ENCODE results near the gene GUCY1A2.
A peak's percentile ranks its signal among the peaks of the same experiment; 100 is the strongest.

GUCY1A2 gene

DNA sequence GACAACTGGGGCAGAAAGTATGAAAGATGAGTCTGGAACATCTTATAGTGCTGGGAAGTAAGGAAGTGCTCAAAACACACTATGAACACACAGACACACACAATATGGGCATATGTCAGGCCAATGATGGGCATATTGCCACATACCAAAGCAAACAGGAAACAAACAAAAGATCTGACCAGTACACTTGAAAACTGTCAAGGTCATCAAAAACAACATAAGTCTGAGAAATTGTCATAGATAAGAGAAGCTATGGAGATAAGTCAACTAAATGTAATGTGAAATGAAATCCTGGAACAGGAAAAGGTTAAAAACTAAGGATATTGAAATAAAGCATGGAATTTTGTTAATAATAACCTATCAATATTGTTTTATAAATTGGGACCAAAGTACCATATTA lies 46.4 kb downstream of the GUCY1A2 start:
- Histone ChIP-seq H3K4me3 (ENCODE audit: low read length) (no peak overlapping the region), H3K9ac (ENCODE audit: low read length) (no peak overlapping the region), H3K4me1 (ENCODE audit: control insufficient read depth, insufficient read depth, low read length) (peaks cover 20% of the 10 kb centered on the region), H3K9me3 (ENCODE audit: control insufficient read depth, low read length) (no peaks in the 10 kb centered on the region), H3K27me3 (replicated peaks; ENCODE audit: control insufficient read depth, insufficient read depth, low read length) (no peaks in the 10 kb centered on the region), H3K36me3 (ENCODE audit: control insufficient read depth, insufficient read depth, low read length, severe bottlenecking) (no peaks in the 10 kb centered on the region)
- DNase-seq (ENCODE audit: low read depth) = no peak

DNA sequence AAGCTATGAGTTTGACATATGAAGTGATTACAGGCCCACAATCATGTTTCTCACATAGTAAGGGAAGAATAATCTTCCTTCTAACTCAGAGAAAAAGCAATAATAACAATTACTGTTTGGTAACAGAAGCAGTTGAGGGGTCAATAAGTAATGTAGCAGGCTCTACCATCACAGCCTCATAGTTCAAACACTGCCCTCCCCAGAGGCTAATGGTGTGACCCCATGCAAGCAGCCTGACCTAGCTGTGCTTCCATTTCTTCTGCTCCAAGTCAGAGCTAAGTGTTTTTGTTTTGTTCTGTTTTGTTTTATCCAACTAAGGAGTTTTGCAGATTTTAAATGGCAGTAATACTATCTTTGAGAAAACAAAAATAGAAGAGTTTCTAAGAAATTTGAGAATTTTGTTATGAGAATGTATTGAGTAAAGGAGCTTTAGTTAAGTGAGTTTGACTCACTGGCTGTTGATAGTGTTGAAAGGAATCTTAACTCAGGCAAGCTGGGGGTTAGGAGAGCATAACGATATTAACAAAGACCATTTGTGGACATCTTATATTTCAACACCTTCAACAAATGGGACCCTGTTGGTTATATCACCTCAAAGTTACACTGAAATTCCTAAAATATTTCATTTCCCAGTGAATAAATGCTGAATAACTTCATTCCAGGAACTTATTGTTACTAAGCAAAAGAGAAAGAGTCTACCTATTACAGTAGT lies 48.5 kb downstream of the GUCY1A2 start:
- Histone ChIP-seq H3K36me3 (ENCODE audit: control insufficient read depth, insufficient read depth, low read length, severe bottlenecking) (no peaks in the 10 kb centered on the region), H3K9ac (ENCODE audit: low read length) (no peak overlapping the region), H3K4me1 (ENCODE audit: control insufficient read depth, insufficient read depth, low read length) (peaks cover 19% of the 10 kb centered on the region), H3K4me3 (ENCODE audit: low read length) (no peak overlapping the region), H3K27me3 (replicated peaks; ENCODE audit: control insufficient read depth, insufficient read depth, low read length) (no peaks in the 10 kb centered on the region), H3K9me3 (ENCODE audit: control insufficient read depth, low read length) (no peaks in the 10 kb centered on the region)
- peak; percentile 26 for DNase-seq (ENCODE audit: low read depth)

DNA sequence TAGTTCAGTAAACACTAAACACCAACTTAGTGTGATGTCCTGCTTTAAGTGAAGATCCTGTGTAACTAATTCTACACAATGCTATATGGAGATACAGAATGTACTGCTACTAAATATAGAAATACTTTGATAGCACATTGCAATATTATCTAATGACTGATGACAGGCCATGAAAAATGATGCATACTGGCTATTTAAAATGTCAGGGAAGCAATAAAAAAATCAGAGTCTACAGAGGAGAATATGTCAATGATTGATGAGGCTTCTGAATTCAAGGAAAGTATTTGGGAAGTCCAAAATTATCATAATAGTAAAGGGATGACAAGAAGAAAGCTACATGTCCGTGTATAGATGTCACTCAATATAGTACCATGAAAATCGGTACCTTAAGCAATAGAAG lies 55.3 kb downstream of the GUCY1A2 start:
- Histone ChIP-seq H3K9ac (ENCODE audit: low read length) (no peak overlapping the region), H3K9me3 (ENCODE audit: control insufficient read depth, low read length) (no peaks in the 10 kb centered on the region), H3K4me1 (ENCODE audit: control insufficient read depth, insufficient read depth, low read length) (peaks cover 31% of the 10 kb centered on the region), H3K36me3 (ENCODE audit: control insufficient read depth, insufficient read depth, low read length, severe bottlenecking) (no peaks in the 10 kb centered on the region), H3K27me3 (replicated peaks; ENCODE audit: control insufficient read depth, insufficient read depth, low read length) (no peaks in the 10 kb centered on the region), H3K4me3 (ENCODE audit: low read length) (no peak overlapping the region)
- no peak for DNase-seq (ENCODE audit: low read depth)

GRCh38 chr11:106961518-106961917 lies 56.8 kb downstream of the GUCY1A2 start:
- DNase-seq (ENCODE audit: low read depth) = peak; percentile 90
- peak overlapping the region; percentile 63 for H3K4me3 ChIP-seq (ENCODE audit: low read length)
- H3K9me3 ChIP-seq (ENCODE audit: control insufficient read depth, low read length) = no peaks in the 10 kb centered on the region
- H3K9ac ChIP-seq (ENCODE audit: low read length) = peak overlapping the region; percentile 64
- H3K36me3 ChIP-seq (ENCODE audit: control insufficient read depth, insufficient read depth, low read length, severe bottlenecking) = no peaks in the 10 kb centered on the region
- no peaks in the 10 kb centered on the region for H3K27me3 ChIP-seq (replicated peaks; ENCODE audit: control insufficient read depth, insufficient read depth, low read length)
- H3K4me1 ChIP-seq (ENCODE audit: control insufficient read depth, insufficient read depth, low read length) = peaks cover 24% of the 10 kb centered on the region

GRCh38 chr11:106961048-106961447 lies 57.2 kb downstream of the GUCY1A2 start:
- Histone ChIP-seq H3K4me3 (ENCODE audit: low read length) (peak overlapping the region; percentile 63), H3K36me3 (ENCODE audit: control insufficient read depth, insufficient read depth, low read length, severe bottlenecking) (no peaks in the 10 kb centered on the region), H3K27me3 (replicated peaks; ENCODE audit: control insufficient read depth, insufficient read depth, low read length) (no peaks in the 10 kb centered on the region), H3K9me3 (ENCODE audit: control insufficient read depth, low read length) (no peaks in the 10 kb centered on the region), H3K9ac (ENCODE audit: low read length) (peak overlapping the region; percentile 64), H3K4me1 (ENCODE audit: control insufficient read depth, insufficient read depth, low read length) (peaks cover 21% of the 10 kb centered on the region)
- no peak for DNase-seq (ENCODE audit: low read depth)

DNA sequence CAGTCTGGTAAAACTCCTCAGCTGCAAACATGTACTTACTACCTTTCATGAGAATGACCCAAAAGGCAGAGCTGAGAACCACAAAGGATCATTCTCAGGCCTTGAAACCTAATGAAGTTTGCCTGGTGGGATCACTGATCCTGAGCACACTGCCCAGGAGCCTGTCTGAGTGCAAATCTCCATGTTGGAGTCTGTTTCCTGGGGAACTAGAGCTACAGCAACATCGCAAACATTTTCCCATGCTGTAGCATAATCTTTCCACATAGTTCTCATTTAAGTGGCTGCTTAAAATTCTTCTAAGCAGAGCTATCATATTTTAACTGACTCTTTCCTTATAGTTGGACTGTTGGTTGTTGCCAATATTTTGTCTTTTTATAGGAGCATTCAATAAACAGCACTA lies 58.5 kb downstream of the GUCY1A2 start:
- DNase-seq (ENCODE audit: low read depth) = peak; percentile 77
- Histone ChIP-seq H3K4me1 (ENCODE audit: control insufficient read depth, insufficient read depth, low read length) (peaks cover 21% of the 10 kb centered on the region), H3K36me3 (ENCODE audit: control insufficient read depth, insufficient read depth, low read length, severe bottlenecking) (no peaks in the 10 kb centered on the region), H3K4me3 (ENCODE audit: low read length) (no peak overlapping the region), H3K9ac (ENCODE audit: low read length) (no peak overlapping the region), H3K9me3 (ENCODE audit: control insufficient read depth, low read length) (no peaks in the 10 kb centered on the region), H3K27me3 (replicated peaks; ENCODE audit: control insufficient read depth, insufficient read depth, low read length) (no peaks in the 10 kb centered on the region)

DNA sequence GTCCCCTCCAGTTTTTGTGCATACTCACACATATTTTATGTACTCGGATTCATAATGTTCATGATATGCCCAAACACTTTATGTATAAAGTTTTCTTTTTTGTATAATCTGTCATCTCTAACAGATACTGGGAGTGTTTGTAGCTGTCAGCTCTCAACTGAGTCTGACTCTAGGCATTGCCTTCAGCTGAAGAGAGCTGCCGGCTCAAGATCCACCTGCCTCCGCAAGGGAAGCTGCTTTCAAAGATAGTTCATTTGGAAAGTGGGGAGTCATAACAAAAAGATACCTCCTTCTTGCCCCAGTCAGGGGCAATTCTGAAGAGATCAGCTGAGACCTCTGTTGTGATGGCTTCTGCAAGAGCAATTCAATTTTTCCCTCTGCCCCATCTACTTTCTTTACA lies 58.9 kb downstream of the GUCY1A2 start:
- Histone ChIP-seq H3K9ac (ENCODE audit: low read length) (no peak overlapping the region), H3K4me3 (ENCODE audit: low read length) (no peak overlapping the region), H3K9me3 (ENCODE audit: control insufficient read depth, low read length) (no peaks in the 10 kb centered on the region), H3K4me1 (ENCODE audit: control insufficient read depth, insufficient read depth, low read length) (peaks cover 21% of the 10 kb centered on the region), H3K27me3 (replicated peaks; ENCODE audit: control insufficient read depth, insufficient read depth, low read length) (no peaks in the 10 kb centered on the region), H3K36me3 (ENCODE audit: control insufficient read depth, insufficient read depth, low read length, severe bottlenecking) (no peaks in the 10 kb centered on the region)
- DNase-seq (ENCODE audit: low read depth) = no peak

GRCh38 chr11:106958517-106959248 lies 59.6 kb downstream of the GUCY1A2 start:
- DNase-seq (ENCODE audit: low read depth) = peak; percentile 19
- H3K9ac ChIP-seq (ENCODE audit: low read length) = no peak overlapping the region
- H3K4me3 ChIP-seq (ENCODE audit: low read length) = no peak overlapping the region
- no peaks in the 10 kb centered on the region for H3K27me3 ChIP-seq (replicated peaks; ENCODE audit: control insufficient read depth, insufficient read depth, low read length)
- H3K9me3 ChIP-seq (ENCODE audit: control insufficient read depth, low read length) = no peaks in the 10 kb centered on the region
- H3K4me1 ChIP-seq (ENCODE audit: control insufficient read depth, insufficient read depth, low read length) = peaks cover 21% of the 10 kb centered on the region
- H3K36me3 ChIP-seq (ENCODE audit: control insufficient read depth, insufficient read depth, low read length, severe bottlenecking) = no peaks in the 10 kb centered on the region

DNA sequence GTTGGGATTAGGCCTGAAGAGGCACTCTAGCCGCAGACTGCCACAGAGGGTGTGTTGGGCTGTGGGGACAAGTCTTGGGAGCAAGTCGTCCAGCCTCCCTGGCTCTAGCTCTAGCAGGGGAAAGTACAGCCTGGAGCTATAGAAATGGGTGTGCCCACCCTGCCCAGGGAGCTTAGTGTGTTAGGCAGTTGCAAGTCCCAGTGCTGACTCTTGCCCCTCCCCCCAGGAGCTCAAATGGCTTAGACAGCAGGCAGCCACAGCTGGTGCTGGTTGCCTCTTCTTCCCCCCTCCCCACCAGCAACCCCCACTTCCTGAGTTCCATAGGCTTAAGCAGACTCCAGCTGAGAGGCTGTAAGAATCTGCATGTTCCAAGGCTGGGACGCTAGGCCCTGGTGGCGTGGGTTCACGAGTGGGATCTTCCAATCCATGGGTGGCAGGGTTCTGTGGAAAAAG lies 61.2 kb downstream of the GUCY1A2 start:
- no peak for DNase-seq (ENCODE audit: low read depth)
- Histone ChIP-seq H3K4me3 (ENCODE audit: low read length) (no peak overlapping the region), H3K4me1 (ENCODE audit: control insufficient read depth, insufficient read depth, low read length) (peaks cover 20% of the 10 kb centered on the region)

GRCh38 chr11:106950067-106950491 lies 68.2 kb downstream of the GUCY1A2 start:
- DNase-seq (ENCODE audit: low read depth) = no peak
- Histone ChIP-seq H3K4me3 (ENCODE audit: low read length) (no peak overlapping the region), H3K9ac (ENCODE audit: low read length) (no peak overlapping the region), H3K27me3 (replicated peaks; ENCODE audit: control insufficient read depth, insufficient read depth, low read length) (no peaks in the 10 kb centered on the region), H3K9me3 (ENCODE audit: control insufficient read depth, low read length) (no peaks in the 10 kb centered on the region), H3K4me1 (ENCODE audit: control insufficient read depth, insufficient read depth, low read length) (no peaks in the 10 kb centered on the region), H3K36me3 (ENCODE audit: control insufficient read depth, insufficient read depth, low read length, severe bottlenecking) (no peaks in the 10 kb centered on the region)

More for the DNA sequence above, 61.2 kb downstream of the GUCY1A2 start:
- Histone ChIP-seq H3K27me3 (replicated peaks; ENCODE audit: control insufficient read depth, insufficient read depth, low read length) (no peaks in the 10 kb centered on the region), H3K9ac (ENCODE audit: low read length) (no peak overlapping the region), H3K36me3 (ENCODE audit: control insufficient read depth, insufficient read depth, low read length, severe bottlenecking) (no peaks in the 10 kb centered on the region), H3K9me3 (ENCODE audit: control insufficient read depth, low read length) (no peaks in the 10 kb centered on the region)

DNA sequence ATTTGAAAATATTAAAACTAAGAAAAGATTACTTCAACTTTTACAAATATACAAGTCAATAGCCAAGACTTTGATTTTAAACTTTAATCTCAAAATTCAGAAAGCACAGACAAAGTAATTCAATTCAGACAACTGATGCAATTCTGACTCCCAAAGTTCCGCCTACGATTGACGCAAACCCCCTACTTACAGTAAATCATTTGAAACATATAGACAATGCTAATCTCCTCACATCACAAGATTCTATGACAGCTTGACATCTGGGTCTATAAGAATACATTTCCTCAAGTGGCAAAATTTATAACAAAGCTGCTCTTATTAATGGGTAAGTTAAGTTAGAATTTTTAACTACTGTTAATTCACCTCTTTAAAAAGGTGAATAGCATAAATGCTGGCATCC lies 75.2 kb downstream of the GUCY1A2 start:
- no peak for DNase-seq (ENCODE audit: low read depth)

More for the DNA sequence above, 75.2 kb downstream of the GUCY1A2 start:
- H3K4me1 ChIP-seq (ENCODE audit: control insufficient read depth, insufficient read depth, low read length) = no peaks in the 10 kb centered on the region
- no peaks in the 10 kb centered on the region for H3K27me3 ChIP-seq (replicated peaks; ENCODE audit: control insufficient read depth, insufficient read depth, low read length)
- no peak overlapping the region for H3K4me3 ChIP-seq (ENCODE audit: low read length)
- no peaks in the 10 kb centered on the region for H3K36me3 ChIP-seq (ENCODE audit: control insufficient read depth, insufficient read depth, low read length, severe bottlenecking)
- H3K9ac ChIP-seq (ENCODE audit: low read length) = no peak overlapping the region
- no peaks in the 10 kb centered on the region for H3K9me3 ChIP-seq (ENCODE audit: control insufficient read depth, low read length)

All from adipocyte (in vitro differentiated cells).